ENCODE results near the gene RABGGTA.

The RABGGTA gene

DNA sequence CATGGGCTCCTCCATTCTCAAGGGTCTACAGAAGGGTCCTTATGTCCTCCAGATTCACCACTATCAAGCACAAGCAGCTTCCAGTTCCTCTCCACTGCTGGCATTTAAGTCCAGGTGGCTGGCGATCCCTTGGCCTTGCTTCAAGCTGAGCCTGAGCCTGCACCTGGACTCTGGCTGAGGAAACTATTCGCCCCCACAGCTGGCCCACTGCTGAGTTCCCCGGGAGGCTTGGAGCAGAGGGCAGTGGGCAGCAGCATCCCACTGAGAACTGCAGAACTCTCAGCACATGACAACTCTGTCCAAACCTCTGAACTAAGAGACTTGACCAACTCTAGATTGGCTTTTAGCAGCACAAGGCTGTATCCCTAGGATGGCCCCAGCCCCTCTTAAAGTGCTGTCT lies 11.3 kb upstream of the RABGGTA start:
- TF ChIP-seq, protein P1, sequence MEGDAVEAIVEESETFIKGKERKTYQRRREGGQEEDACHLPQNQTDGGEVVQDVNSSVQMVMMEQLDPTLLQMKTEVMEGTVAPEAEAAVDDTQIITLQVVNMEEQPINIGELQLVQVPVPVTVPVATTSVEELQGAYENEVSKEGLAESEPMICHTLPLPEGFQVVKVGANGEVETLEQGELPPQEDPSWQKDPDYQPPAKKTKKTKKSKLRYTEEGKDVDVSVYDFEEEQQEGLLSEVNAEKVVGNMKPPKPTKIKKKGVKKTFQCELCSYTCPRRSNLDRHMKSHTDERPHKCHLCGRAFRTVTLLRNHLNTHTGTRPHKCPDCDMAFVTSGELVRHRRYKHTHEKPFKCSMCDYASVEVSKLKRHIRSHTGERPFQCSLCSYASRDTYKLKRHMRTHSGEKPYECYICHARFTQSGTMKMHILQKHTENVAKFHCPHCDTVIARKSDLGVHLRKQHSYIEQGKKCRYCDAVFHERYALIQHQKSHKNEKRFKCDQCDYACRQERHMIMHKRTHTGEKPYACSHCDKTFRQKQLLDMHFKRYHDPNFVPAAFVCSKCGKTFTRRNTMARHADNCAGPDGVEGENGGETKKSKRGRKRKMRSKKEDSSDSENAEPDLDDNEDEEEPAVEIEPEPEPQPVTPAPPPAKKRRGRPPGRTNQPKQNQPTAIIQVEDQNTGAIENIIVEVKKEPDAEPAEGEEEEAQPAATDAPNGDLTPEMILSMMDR (IDR thresholded peaks at IDR 0.05; ENCODE audit: low read depth, low read length, missing control alignments), result no peak
- no peak for DNase-seq (ENCODE audit: low read depth)
- H3K4me3 ChIP-seq (ENCODE audit: low read depth, low read length), result no peak overlapping the region

DNA sequence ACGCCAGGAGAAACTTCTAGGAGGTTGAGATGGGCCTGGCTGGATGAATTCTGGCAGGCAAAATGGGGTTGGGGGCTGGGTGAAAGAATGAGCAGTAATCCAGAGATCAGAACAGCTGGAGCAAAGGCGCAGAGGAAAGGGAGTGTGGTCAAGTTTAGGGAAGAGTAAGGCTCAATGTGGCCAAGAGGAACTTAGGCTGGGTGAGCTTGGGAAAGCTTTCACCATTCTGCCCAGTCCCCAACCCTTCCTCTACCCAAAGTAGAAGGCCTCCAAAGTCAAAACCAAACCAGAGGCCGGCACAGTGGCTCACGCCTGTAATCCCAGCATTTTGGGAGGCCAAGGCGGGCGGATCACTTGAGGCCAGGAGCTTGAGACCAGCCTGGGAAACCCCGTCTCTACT lies 10.2 kb upstream of the RABGGTA start:
- TF ChIP-seq, protein P1 (IDR thresholded peaks at IDR 0.05; ENCODE audit: low read depth, low read length, missing control alignments), result no peak
- H3K4me3 ChIP-seq (ENCODE audit: low read depth, low read length), result no peak overlapping the region
- no peak for DNase-seq (ENCODE audit: low read depth)

- no peak for DNase-seq (ENCODE audit: low read depth)
- H3K4me3 ChIP-seq (ENCODE audit: low read depth, low read length), result no peak overlapping the region
- TF ChIP-seq, protein P1 (IDR thresholded peaks at IDR 0.05; ENCODE audit: low read depth, low read length, missing control alignments), result no peak
Observed at GRCh38 chr14:24280797-24281460, 9.5 kb upstream of the RABGGTA start.

DNA sequence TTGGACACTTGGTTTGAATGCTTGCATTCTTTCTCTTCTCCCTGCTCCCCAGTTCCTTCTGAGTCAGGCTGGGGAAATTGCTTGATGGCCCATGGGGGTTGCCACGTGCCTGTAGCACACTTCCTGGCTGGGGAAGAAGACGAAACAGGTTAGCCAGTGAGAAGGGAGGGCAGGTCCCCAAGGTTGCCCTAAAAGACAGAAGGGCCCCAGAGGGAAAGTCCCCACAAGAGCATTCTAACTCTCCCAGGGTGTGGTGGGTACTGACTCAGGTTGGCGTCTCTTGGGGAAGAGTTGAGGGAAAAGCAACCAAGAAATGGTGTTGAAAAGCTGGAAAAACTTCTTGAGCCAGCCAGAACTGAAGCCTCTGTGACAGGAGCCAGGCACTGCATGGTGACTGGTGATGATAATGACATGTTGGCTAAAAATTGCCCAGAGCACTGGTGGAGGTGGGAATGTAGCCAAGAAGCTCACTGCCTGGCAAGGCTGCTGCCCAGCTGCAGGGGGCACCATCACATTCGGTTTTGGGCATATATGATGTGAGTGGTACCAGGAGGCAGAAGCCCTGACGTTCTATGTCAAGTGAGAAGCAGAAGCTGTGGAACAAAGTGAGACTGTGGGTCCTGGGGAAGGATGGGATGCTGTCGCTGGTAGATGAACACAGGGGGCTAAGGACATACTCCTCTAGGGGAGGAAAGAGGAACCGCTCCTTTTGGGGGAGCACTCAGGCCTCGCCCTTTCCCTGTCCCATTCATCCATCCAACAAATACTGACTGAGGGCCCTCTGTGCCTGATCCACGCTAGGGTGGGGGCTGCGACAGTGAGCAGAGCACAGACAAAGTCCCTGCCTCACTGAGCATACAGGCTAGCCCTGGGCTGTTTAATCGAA lies 8.1 kb upstream of the RABGGTA start:
- H3K4me3 ChIP-seq (ENCODE audit: low read depth, low read length), result no peak overlapping the region
- TF ChIP-seq, protein P1 (IDR thresholded peaks at IDR 0.05; ENCODE audit: low read depth, low read length, missing control alignments), result peak; percentile 55
- no peak for DNase-seq (ENCODE audit: low read depth)

GRCh38 chr14:24278424-24278823 lies 7.0 kb upstream of the RABGGTA start:
- H3K4me3 ChIP-seq (ENCODE audit: low read depth, low read length), result no peak overlapping the region
- DNase-seq (ENCODE audit: low read depth), result no peak
- TF ChIP-seq, protein P1 (IDR thresholded peaks at IDR 0.05; ENCODE audit: low read depth, low read length, missing control alignments), result no peak

GRCh38 chr14:24277606-24278321 lies 6.4 kb upstream of the RABGGTA start:
- TF ChIP-seq, protein P1 (IDR thresholded peaks at IDR 0.05; ENCODE audit: low read depth, low read length, missing control alignments), result no peak
- H3K4me3 ChIP-seq (ENCODE audit: low read depth, low read length), result no peak overlapping the region
- DNase-seq (ENCODE audit: low read depth), result no peak

All from GM12864 (cell line).